ENCODE data around the gene MYOCOS.
"Not testable (repeated sequence)": the region's sequence is repeated elsewhere in the genome, so short reads cannot be mapped to it uniquely, and the experiment has no call there.

The MYOCOS gene

DNA sequence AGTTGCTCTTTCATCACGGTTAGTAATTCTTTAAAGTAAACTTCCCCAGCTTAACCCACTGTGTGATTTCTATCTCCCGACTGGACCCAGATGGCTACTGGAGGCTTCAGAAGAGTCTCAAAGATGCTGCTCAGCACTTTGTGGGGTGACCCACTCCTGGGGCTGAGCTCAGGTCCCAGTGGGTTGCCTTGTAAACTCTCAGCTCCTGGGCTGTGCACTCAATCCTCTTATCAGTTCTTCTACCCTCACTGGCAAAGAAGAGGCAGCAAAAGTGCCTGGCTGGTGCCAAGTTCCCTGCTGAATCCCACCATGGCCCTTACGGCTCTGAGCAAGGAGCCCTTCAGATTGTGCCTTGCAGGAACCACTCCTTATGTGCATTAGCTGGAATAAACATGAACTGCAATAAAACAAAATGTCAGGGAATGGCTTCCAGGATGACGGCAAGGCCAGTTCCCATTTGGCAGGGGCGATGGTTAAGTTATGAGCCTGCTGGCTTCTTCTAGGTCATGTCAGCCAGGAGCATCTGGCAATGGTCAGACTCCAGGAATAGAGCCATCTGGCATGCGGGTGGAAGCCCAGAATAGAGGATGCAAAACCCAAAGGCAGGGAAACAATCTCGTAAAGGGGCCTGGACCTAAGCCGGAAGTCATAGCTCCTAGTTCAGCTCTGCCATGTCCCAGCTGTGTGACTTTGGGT is 23.7 kb downstream of the MYOCOS start:
- H3K9ac ChIP-seq (ENCODE audit: low read depth, low read length) = no peak overlapping the region
- peaks cover 7% of the 10 kb centered on the region for H3K4me1 ChIP-seq (ENCODE audit: control insufficient read depth, insufficient read depth, low read length)
- no peaks in the 10 kb centered on the region for H3K36me3 ChIP-seq (ENCODE audit: insufficient read depth, low read length)
- H3K4me3 ChIP-seq (ENCODE audit: low read length) = no peak overlapping the region
- H3K9me3 ChIP-seq (replicated peaks; ENCODE audit: low read length) = no peaks in the 10 kb centered on the region
- H3K27me3 ChIP-seq (ENCODE audit: control insufficient read depth, insufficient read depth, low read length) = peaks cover 5% of the 10 kb centered on the region
- no peak overlapping the region for H3K4me2 ChIP-seq (ENCODE audit: low read length)

DNA sequence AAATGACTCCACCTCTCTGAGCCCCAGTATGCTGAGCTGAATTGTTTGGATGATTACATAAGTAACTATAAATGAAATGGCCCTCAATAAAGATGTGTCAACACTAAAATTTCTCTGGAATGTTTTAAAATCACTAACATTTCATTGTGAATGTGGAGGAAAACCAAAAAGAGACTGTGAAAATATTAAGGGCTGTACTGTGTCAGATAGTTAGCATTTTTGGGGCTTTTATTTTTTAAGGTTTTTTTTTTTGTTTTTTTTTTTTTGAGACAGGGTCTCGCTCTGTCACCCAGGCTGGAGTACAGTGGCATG is 24.2 kb downstream of the MYOCOS start:
- no peak overlapping the region for H3K9ac ChIP-seq (ENCODE audit: low read depth, low read length)
- no peak overlapping the region for H3K4me3 ChIP-seq (ENCODE audit: low read length)
- H3K27me3 ChIP-seq (ENCODE audit: control insufficient read depth, insufficient read depth, low read length) = peaks cover 5% of the 10 kb centered on the region

DNA sequence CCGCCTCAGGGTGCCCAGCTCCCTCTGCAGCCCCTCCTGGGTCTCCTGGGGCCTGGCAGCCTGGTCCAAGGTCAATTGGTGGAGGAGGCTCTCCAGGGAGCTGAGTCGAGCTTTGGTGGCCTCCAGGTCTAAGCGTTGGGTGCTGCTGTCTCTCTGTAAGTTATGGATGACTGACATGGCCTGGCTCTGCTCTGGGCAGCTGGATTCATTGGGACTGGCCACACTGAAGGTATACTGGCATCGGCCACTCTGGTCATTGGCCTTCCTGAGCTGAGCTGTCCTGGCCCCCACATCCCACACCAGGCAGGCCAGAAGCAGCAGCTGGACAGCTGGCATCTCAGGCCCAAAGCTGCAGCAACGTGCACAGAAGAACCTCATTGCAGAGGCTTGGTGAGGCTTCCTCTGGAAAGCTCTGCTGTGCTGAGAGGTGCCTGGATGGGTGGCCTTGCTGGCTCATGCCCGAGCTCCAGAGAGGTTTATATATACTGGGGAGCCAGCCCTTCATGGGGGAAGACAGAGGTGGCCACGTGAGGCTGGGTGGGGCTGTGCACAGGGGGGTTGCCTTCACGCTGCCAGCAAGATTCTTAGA is 30.3 kb downstream of the MYOCOS start, which contains the start of gene MYOC:
Gene MYOC (minus strand): TSS at position 455 of the 589 bp plus-strand sequence. CDS start 77 bp downstream, at position 378.
- Histone ChIP-seq H3K9me3 (replicated peaks; ENCODE audit: low read length) (no peaks in the 10 kb centered on the region), H3K4me1 (ENCODE audit: control insufficient read depth, insufficient read depth, low read length) (peaks cover 19% of the 10 kb centered on the region), H3K27me3 (ENCODE audit: control insufficient read depth, insufficient read depth, low read length) (no peaks in the 10 kb centered on the region), H3K4me3 (ENCODE audit: low read length) (no peak within 1 kb of the TSS), H3K9ac (ENCODE audit: low read depth, low read length) (no peak within 1 kb of the TSS), H3K36me3 (ENCODE audit: insufficient read depth, low read length) (no peaks in the 10 kb centered on the region), H3K4me2 (ENCODE audit: low read length) (no peak within 1 kb of the TSS)

More for the DNA sequence above, 24.2 kb downstream of the MYOCOS start:
- no peak overlapping the region for H3K4me2 ChIP-seq (ENCODE audit: low read length)
- no peaks in the 10 kb centered on the region for H3K9me3 ChIP-seq (replicated peaks; ENCODE audit: low read length)
- peaks cover 7% of the 10 kb centered on the region for H3K4me1 ChIP-seq (ENCODE audit: control insufficient read depth, insufficient read depth, low read length)
- no peaks in the 10 kb centered on the region for H3K36me3 ChIP-seq (ENCODE audit: insufficient read depth, low read length)

DNA sequence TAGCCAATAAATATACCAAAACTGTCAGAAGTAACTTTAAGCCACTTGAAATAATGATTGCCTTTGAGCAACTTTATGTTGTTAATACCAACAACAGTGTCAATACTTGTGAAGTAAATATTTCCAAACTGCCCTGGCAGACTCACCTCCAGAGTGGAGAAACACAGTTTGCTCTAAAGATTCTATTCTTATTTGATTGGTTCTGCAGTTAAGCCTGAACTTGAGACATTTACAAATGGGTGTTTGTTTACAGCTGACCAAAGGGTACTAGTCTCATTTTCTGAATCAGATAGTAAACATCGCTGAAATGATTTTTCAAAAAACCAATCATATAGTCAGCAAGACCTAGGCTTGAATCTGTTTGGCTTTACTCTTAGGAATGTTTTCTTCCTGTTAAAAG is 31.8 kb downstream of the MYOCOS start:
- no peaks in the 10 kb centered on the region for H3K36me3 ChIP-seq (ENCODE audit: insufficient read depth, low read length)
- H3K27me3 ChIP-seq (ENCODE audit: control insufficient read depth, insufficient read depth, low read length) = no peaks in the 10 kb centered on the region
- H3K4me1 ChIP-seq (ENCODE audit: control insufficient read depth, insufficient read depth, low read length) = peaks cover 19% of the 10 kb centered on the region
- no peak overlapping the region for H3K4me3 ChIP-seq (ENCODE audit: low read length)
- peak overlapping the region; percentile 67 for H3K4me2 ChIP-seq (ENCODE audit: low read length)
- H3K9me3 ChIP-seq (replicated peaks; ENCODE audit: low read length) = no peaks in the 10 kb centered on the region
- H3K9ac ChIP-seq (ENCODE audit: low read depth, low read length) = no peak overlapping the region

DNA sequence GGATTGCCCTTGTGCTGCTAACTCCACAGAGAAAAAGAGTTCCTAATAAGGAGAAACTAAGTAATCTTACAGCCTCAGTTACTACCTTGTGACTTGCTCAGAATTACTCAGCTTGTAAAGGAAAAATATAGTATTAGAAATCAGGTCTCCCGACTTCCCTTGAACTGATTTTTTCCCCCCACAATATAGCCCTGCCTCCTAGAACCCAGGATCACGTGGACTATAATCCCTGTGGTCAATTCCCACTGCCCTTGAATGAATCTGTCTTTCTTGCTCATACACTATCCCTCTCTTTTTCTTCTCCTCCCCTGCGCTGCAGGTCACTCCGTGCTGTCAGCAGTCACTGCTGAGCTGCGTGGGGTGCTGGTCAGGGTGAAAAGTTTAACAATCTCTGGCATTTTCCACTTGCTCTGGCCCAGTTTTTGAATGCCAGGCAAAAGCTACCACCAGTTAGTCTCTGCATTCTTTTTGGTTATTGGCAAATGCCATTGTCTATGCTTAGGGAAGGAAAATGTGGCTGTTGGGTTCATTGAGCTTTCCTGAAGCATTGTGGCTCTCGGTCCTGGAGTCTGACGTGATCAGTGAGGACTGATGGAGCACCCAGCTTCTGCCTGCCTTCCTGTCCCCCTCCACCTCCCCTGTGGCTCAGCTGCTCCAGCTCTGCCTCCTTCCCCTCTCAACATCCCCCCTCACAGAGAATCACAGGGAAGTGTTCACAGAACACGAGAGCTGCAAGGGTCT is 32.3 kb downstream of the MYOCOS start:
- no peaks in the 10 kb centered on the region for H3K27me3 ChIP-seq (ENCODE audit: control insufficient read depth, insufficient read depth, low read length)
- H3K4me1 ChIP-seq (ENCODE audit: control insufficient read depth, insufficient read depth, low read length) = peaks cover 19% of the 10 kb centered on the region
- no peak overlapping the region for H3K9ac ChIP-seq (ENCODE audit: low read depth, low read length)
- H3K9me3 ChIP-seq (replicated peaks; ENCODE audit: low read length) = no peaks in the 10 kb centered on the region
- no peak overlapping the region for H3K4me3 ChIP-seq (ENCODE audit: low read length)
- peak overlapping the region; percentile 67 for H3K4me2 ChIP-seq (ENCODE audit: low read length)
- H3K36me3 ChIP-seq (ENCODE audit: insufficient read depth, low read length) = no peaks in the 10 kb centered on the region

DNA sequence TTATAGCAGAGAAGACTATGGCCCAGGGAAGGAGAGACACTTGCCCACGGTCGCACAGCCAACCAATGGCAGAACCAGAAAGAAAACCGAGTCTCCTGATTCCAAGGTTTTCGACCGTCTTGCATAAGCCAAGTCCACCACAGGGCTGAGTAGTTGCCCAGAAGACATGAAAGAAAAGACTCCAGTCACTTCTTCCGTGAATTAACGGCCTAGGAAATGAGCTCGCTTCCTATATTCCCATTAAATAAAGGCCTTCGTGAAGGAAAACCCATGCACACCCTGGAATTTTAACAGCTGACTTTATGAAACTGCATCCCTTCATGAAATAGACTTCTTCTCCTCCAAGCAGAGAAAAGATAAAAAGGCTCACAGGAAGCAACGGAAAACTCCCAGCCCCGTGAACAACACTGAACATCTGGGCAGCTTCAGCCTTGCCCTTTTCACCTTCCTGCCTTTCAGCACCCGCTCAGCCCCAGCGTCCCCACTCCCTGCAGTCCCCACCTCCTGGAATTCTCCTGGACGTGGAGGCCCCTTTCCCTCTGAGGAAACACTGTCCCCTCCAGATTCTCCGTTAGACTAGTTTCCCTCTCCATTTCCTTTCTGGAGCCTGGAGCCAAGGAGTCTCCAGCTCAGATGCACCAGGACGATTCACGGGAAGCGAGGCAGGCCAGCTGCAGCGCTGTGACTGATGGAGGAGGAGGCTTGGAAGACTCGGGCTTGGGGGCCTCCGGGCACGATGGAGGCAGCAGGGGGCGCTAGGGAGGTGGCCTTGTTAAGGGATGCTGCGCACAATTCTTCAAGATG is 33.1 kb downstream of the MYOCOS start:
- Histone ChIP-seq H3K4me3 (ENCODE audit: low read length) (no peak overlapping the region), H3K36me3 (ENCODE audit: insufficient read depth, low read length) (no peaks in the 10 kb centered on the region), H3K9me3 (replicated peaks; ENCODE audit: low read length) (no peaks in the 10 kb centered on the region), H3K4me1 (ENCODE audit: control insufficient read depth, insufficient read depth, low read length) (peaks cover 19% of the 10 kb centered on the region), H3K4me2 (ENCODE audit: low read length) (peak overlapping the region; percentile 67), H3K9ac (ENCODE audit: low read depth, low read length) (no peak overlapping the region), H3K27me3 (ENCODE audit: control insufficient read depth, insufficient read depth, low read length) (no peaks in the 10 kb centered on the region)

GRCh38 chr1:171655746-171656116 is 33.7 kb downstream of the MYOCOS start:
- Histone ChIP-seq H3K4me3 (ENCODE audit: low read length) (no peak overlapping the region), H3K9me3 (replicated peaks; ENCODE audit: low read length) (no peaks in the 10 kb centered on the region), H3K9ac (ENCODE audit: low read depth, low read length) (no peak overlapping the region), H3K27me3 (ENCODE audit: control insufficient read depth, insufficient read depth, low read length) (no peaks in the 10 kb centered on the region), H3K4me2 (ENCODE audit: low read length) (peak overlapping the region; percentile 67), H3K36me3 (ENCODE audit: insufficient read depth, low read length) (no peaks in the 10 kb centered on the region), H3K4me1 (ENCODE audit: control insufficient read depth, insufficient read depth, low read length) (peaks cover 19% of the 10 kb centered on the region)

DNA sequence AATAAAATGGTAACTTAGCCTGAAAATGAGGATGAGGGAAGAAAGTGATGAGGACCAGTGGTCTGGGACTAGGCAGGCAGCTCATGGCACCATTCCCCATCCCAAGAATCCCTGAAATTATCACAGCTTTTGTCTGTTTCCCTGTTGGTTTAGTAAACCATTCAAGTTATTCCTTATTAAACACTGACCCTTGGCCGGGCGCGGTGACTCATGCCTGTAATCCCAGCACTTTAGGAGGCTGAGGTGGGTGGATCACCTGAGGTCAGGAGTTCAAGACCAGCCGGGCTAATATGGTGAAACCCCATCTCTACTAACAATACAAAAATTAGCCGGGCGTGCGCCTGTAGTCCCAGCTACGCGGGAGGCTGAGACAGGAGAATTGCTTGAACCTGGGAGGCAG is 34.2 kb downstream of the MYOCOS start:
- H3K4me3 ChIP-seq (ENCODE audit: low read length); H3K9me3 ChIP-seq (replicated peaks; ENCODE audit: low read length); H3K27me3 ChIP-seq (ENCODE audit: control insufficient read depth, insufficient read depth, low read length); H3K4me2 ChIP-seq (ENCODE audit: low read length); H3K36me3 ChIP-seq (ENCODE audit: insufficient read depth, low read length); H3K9ac ChIP-seq (ENCODE audit: low read depth, low read length): not testable (repeated sequence)
- peaks cover 19% of the 10 kb centered on the region for H3K4me1 ChIP-seq (ENCODE audit: control insufficient read depth, insufficient read depth, low read length)

- H3K4me3 ChIP-seq (ENCODE audit: low read length) = no peak overlapping the region
- H3K4me1 ChIP-seq (ENCODE audit: control insufficient read depth, insufficient read depth, low read length) = no peaks in the 10 kb centered on the region
- H3K9ac ChIP-seq (ENCODE audit: low read depth, low read length) = no peak overlapping the region
- H3K9me3 ChIP-seq (replicated peaks; ENCODE audit: low read length) = no peaks in the 10 kb centered on the region
- H3K36me3 ChIP-seq (ENCODE audit: insufficient read depth, low read length) = no peaks in the 10 kb centered on the region
- H3K4me2 ChIP-seq (ENCODE audit: low read length) = no peak overlapping the region
- no peaks in the 10 kb centered on the region for H3K27me3 ChIP-seq (ENCODE audit: control insufficient read depth, insufficient read depth, low read length)
Measured at GRCh38 chr1:171661076-171661650, 39.1 kb downstream of the MYOCOS start.

DNA sequence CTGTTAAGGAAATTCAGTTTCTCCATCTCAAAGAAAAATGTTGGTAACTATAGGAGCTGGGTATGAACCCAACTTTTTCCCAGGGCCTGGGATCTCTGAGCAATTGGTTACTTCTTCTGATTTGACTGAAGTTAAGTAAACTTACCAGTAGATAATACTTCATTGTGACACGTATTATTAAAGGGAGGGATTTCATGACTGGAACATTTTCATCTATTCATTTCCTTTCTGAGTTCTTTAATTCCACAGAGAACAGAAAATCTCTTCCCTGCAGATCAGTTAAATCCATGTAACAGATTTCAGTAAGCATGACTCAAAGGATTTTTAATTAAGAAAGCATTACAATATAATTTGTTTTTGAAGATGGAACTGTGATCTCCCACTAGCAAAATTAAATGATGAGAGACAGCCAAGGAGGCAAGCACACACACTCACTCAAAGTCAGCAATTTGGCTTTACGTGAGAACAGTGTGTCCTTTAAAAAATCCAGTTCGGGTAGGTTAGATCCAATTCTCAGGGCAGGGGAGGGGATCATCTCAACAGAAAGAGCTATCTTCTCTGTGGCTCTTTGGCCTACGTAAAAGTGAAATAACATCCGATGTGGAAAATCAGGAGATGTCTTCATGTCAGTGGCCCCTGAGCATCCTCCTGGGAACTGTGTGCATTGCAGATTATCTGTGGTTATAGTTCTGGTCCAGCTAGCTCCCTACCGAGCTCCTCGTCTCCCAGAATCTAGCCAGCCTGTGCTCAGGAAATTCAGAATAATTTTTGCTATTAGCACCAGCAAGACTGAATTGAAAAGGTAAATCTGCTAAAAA is 41.2 kb downstream of the MYOCOS start:
- Histone ChIP-seq H3K9ac (ENCODE audit: low read depth, low read length) (no peak overlapping the region), H3K4me2 (ENCODE audit: low read length) (no peak overlapping the region), H3K27me3 (ENCODE audit: control insufficient read depth, insufficient read depth, low read length) (no peaks in the 10 kb centered on the region), H3K4me1 (ENCODE audit: control insufficient read depth, insufficient read depth, low read length) (no peaks in the 10 kb centered on the region), H3K36me3 (ENCODE audit: insufficient read depth, low read length) (no peaks in the 10 kb centered on the region), H3K9me3 (replicated peaks; ENCODE audit: low read length) (no peaks in the 10 kb centered on the region), H3K4me3 (ENCODE audit: low read length) (no peak overlapping the region)

Measured in skeletal muscle satellite cell (primary cell).